ENCODE results near the gene PJA2.

The PJA2 gene

DNA sequence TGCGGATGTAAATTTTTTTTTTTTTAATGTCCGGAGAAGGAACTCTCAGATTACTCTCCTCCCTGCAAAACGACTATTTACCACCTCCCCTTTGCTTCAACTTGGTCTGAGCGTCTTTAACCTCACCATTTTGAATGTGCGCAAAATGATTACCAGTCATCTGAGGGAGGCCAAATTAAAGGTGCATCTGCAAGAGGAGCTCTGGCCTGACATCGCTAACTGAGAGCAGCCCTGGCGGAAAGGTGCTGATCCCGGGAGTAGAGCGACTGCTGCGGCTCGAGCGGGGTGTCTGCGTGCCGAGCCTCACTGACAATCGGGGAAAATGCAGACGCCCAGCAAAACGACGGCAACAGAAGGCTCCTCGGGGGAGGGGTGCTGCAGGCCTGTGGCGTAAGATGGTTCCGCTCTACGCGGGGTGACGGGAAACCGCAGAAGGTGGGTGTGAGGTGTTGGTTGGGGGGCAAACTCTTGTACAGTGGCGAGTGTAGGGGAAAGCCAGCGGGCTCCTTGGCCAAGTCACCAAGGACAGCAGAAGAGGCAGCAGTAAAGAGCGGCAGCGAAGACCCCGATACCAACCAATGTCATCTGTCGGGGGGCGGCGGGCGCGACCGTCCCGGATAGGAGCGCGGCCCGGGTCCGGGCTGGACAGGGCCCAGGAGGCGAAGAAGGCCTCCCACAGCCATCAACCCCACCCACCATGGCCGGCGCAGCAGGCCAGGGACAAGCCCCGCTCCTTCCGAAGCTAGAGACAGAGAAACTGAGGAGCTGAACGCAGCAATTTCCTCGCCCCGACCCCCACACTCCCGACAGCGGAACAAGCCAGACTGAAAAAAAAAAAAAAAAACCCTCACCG, 557 bp downstream of the PJA2 start:
- peak; percentile 67 for DNase-seq (ENCODE audit: low spot score)

- DNase-seq (ENCODE audit: low spot score) = no peak
These were observed 1.9 kb downstream of the PJA2 start for GRCh38 chr5:109407913-109408312.

- DNase-seq (ENCODE audit: low spot score) = no peak
These were observed 3.1 kb downstream of the PJA2 start for GRCh38 chr5:109406719-109407118.

DNA sequence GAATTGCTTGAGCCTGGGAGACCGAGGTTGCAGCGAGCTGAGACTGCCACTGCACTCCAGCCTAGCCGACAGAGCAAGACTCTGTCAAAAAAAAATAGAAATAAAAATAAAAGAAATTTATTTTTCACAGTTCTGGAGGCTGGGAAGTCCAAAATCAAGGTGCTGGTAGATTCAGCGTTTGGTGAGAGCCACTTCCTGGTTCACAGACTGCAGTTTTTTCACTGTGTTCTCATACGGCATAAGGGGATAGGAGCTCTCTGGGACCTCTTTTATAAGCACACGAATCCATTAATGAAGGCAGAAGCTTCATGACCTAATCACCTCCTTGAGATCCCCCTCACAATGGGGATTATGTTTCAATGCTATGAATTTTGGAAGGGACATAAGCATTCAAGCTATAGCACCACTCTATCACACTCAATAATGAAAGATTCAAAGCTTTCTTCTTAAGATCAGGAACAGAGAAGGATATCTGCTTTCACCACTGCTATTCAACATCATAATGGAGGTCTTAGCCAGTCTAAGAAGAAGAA, 5.3 kb downstream of the PJA2 start:
- no peak for DNase-seq (ENCODE audit: low spot score)

DNA sequence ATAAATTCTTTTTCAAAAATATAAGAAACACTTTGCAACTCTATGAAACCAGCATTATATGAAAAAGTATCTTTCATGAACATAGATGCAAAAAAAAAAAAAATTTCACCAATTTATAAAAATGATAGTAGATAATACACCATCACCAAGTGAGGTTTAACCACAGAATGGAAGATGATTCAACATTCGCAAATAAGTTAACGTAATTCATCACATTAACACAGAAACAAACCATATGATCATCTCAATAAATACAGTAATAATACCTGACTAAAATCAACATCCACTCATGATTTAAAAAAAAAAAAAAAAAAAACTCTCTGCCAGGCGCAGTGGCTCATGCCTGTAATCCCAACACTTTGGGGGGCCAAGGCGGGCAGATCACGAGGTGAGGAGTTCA, 6.3 kb downstream of the PJA2 start:
- no peak for DNase-seq (ENCODE audit: low spot score)

- no peak for DNase-seq (ENCODE audit: low spot score)
These were observed 10.5 kb downstream of the PJA2 start for GRCh38 chr5:109399092-109399759.

- DNase-seq (ENCODE audit: low spot score) = no peak
These were observed 12.8 kb downstream of the PJA2 start for GRCh38 chr5:109396965-109397364.

- no peak for DNase-seq (ENCODE audit: low spot score)
These were observed 15.0 kb downstream of the PJA2 start for GRCh38 chr5:109394806-109395205.

DNA sequence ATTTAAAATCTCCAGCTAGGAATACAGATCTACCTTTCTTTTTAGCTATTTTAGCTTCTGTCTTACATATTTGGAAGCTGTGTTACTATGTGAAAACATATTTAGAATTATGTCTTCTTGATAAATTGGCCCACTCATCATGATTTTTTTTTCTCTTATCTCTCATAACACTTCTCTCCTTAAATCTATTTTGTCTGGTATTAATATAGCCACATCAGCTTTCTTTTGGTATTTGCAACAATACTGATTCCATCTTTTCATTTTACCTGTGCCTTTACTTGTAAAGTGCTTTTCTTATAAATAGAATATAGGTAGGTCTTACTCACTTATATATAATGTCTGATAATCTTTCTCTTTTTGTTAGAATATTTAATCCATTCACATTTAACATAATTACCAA, 19.6 kb downstream of the PJA2 start:
- DNase-seq (ENCODE audit: low spot score) = no peak

DNA sequence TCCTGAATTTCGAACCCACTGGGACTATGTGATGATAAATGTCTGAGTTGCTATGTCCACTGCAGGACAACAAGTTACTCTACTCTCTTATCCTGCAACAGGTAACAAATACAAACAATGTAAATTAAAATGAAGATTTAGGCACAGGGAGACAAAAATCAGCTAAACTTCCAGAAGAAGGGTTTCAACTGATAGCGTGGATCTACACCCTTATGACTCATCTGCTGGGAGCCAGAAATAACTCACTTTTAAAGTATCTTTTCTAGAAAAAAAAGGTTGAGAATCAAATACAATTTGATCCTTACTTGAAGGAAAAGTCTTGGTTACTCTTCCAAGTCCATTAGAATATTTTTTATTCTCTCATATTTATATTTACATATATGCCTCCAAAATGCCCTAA, 21.4 kb downstream of the PJA2 start:
- DNase-seq (ENCODE audit: low spot score) = no peak

- no peak for DNase-seq (ENCODE audit: low spot score)
These were observed 22.3 kb downstream of the PJA2 start for GRCh38 chr5:109387408-109387974.

GRCh38 chr5:109378095-109378494, 31.7 kb downstream of the PJA2 start:
- no peak for DNase-seq (ENCODE audit: low spot score)

DNA sequence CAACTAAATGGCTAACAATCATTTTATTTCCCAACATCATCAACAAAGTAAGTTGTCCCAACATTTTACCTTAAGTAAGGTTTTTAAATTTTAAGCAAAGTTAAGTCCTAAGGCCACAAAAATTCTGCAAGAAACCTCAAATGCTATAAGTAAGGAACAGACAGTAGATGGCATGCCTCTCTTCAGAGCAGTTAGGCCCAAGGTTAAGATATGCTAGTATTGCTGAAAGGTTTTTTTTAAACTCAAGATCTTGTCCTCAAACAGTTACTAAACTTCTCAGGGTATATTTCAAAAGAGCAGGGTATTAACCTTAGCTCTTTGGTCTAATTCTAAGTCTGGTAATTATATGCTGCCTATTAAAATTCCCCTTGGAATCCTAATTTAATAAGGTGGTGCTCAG, 35.1 kb downstream of the PJA2 start:
- DNase-seq (ENCODE audit: low spot score) = no peak

DNA sequence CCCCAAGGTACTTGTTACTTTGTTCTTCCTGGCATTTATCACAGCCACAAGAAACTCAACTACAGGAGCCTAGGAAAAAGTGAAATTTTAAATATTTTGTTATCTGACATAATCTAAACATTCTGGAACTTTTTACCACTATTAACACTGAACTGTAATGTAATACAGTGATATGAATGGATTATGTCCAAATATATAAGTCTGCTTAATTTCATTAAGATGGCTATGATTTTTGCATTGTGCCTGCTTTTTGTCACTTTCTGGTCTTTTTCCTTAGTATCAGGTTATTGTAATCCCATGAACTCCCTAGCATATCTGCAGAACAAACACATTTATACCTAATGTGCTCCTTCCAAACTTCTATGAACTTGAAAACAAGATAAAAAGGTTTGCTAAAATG, 35.8 kb downstream of the PJA2 start:
- no peak for DNase-seq (ENCODE audit: low spot score)

GRCh38 chr5:109370343-109370742, 39.4 kb downstream of the PJA2 start:
- DNase-seq (ENCODE audit: low spot score) = no peak

DNA sequence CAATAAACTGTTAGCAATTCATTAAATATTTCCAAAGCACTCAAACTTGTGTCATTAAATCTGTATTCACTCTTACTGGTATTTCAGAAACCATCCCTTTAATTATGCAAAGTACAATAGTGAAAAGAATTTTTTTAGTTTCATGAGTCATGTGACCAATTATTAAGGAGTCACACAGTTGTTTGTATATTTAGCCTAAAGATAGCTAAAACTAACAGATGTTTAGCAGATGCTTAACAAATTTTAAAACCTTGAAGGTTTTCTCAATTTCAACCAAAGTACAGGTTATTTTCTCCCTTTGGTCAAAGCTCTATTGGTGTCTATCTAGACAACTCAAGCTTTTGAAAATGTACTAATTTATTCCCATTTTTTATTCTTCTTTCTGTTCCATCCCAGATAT, 44.1 kb downstream of the PJA2 start:
- DNase-seq (ENCODE audit: low spot score) = no peak

DNA sequence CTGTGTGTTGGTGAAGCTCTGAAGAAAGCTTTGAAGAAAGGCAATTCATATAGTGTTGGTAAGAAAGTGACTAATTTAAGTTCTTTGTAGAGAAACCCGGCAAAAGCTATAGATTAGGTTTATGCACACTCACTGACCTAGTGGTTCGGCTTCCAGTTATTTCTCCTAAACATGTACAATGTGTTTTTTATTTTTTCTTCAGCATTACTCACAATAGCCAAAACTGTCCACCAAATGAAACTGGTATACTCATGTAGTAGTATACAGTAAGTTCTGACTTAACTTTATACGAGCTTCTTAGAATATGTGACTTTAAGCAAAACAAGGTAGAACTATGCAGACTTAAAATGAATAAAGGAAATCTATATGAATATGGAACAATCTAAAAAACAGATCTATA, 44.8 kb downstream of the PJA2 start:
- DNase-seq (ENCODE audit: low spot score) = no peak

GRCh38 chr5:109359642-109360041, 50.1 kb downstream of the PJA2 start:
- no peak for DNase-seq (ENCODE audit: low spot score)

GRCh38 chr5:109357807-109358206, 52.0 kb downstream of the PJA2 start:
- DNase-seq (ENCODE audit: low spot score) = no peak

DNA sequence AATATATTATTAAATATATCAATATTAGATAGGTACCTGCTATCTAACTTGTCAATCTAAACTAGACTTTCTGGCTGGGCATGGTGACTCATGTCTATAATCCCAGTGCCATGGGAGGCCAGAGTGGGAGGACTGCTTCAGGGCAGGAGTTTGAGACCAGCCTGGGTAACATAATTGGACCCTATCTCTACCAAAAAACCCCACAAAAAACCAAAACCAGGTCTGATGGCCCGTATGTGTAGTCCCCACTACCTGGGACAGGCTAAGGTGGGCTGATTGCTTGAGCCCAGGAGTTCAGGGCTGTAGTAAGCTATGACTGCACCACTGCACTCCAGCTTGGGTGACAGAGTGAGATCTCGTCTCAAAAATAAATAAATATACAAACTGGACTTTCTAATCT, 55.0 kb downstream of the PJA2 start:
- peak; percentile 10 for DNase-seq (ENCODE audit: low spot score)

DNA sequence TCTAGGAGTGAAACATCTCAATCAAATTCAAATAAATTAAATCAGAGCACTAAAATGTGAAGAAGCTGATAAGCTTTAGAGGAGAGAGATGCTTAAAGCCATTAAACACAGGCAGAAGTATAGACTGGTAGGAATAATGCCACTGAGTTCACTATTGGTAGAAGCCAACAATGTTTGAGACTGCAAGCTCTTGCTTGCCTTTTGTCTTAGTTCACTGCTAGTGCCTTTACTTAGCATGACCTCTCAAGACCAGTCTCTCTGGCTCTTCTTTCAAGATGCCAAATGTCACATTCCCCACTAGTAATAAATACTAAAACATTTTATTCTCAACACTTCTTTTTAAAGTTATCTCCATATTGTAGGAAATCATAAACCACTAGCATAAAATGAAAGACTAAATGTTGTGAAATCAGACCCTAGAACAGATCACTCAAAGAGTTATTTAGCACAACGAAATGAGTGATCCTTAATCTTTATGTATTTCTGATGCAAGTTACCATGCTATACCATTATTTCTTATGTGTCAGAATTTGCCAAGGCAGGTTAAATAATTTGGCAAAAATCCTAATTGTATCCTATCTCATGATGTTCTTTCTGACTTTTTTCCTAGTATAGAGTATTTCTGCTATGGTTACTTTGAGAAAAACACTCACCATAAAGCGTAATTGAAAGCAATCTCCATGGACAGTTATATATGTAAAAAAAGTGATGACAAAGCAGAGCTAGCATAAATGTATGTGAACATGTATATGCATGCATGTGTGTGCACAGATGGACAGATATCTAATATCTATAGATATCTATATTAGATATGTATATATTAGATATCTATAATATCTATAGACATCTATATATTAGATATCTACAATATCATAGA, 57.5 kb downstream of the PJA2 start:
- peak; percentile 18 for DNase-seq (ENCODE audit: low spot score)

Measured in hematopoietic multipotent progenitor cell treated with erythropoietin and hydrocortisone succinate and interleukin-3 and kit ligand, for 15 days (in vitro differentiated cells).